Activated T-helper 1 cell treated with Interleukin-2 at 50 U/mL for 16 hours (primary cell): ENCODE measurements around the gene GUCY1A1.
"Not testable (repeated sequence)": the region's sequence is repeated elsewhere in the genome, so short reads cannot be mapped to it uniquely, and the experiment has no call there.

Source experiments
- DNase-seq: peaks from one replicate; pipeline ENCODE4 v3.0.0-alpha.2; 2020; ENCODE audit warnings: low read depth

Gene GUCY1A1, protein sequence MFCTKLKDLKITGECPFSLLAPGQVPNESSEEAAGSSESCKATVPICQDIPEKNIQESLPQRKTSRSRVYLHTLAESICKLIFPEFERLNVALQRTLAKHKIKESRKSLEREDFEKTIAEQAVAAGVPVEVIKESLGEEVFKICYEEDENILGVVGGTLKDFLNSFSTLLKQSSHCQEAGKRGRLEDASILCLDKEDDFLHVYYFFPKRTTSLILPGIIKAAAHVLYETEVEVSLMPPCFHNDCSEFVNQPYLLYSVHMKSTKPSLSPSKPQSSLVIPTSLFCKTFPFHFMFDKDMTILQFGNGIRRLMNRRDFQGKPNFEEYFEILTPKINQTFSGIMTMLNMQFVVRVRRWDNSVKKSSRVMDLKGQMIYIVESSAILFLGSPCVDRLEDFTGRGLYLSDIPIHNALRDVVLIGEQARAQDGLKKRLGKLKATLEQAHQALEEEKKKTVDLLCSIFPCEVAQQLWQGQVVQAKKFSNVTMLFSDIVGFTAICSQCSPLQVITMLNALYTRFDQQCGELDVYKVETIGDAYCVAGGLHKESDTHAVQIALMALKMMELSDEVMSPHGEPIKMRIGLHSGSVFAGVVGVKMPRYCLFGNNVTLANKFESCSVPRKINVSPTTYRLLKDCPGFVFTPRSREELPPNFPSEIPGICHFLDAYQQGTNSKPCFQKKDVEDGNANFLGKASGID

GRCh38 chr4:155666344-155667221 lies at the start of gene GUCY1A1:
TSS of gene GUCY1A1 (plus strand) at chr4:155666848. CDS start at chr4:155696868, 30,020 bp downstream.
- DNase-seq, result no peak

DNA sequence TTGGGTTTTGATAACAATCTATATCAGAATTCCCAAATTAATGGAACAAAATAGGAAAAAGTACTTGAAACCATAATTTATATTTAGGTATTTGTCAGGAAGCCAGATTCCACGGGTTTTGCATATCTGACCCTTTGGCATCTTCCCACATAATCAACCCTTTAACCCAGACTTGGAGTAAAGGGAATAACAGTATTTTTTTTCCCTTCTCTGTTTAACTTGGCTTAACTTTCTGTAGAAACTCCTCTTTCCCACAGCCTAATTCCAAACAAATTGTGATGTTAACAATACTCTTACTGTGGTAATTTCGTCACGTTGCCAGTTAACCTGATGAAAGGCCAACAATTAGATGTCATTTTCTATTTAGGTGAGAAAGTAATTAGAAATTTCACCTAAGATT lies 49.4 kb upstream of the GUCY1A1 start:
- no peak for DNase-seq

DNA sequence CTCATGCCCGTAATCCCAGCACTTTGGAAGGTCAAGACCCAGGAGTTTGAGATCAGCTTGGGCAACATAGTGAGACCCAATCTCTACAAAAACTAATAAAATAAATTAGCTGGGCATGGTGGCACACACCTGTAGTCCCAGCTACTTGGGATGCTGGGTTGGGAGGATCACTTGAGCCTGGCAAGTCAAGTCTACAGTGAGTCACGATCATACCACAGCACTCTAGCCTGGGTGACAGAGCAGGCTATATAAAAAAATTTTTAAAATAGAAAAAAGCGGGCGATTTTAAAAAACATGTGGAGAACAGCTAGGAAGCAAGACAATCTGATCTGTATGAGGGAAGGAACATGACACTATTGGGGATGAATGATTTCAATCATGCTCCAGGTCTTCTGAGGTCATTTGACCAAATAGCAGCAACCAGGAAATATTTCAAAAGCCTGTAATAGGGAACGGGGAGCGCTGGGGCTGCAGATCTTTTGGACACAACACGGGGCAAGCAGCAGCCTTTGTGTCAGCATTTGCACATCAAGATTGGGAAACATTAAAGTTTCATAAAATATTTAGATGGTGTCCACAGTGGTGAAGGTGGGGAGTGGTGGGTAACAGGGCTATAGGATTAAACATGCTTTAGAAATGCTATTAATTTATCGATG lies 48.3 kb upstream of the GUCY1A1 start:
- DNase-seq, result no peak

GRCh38 chr4:155620637-155621036 lies 46.0 kb upstream of the GUCY1A1 start:
- DNase-seq, result no peak

- DNase-seq, result no peak
Measured at GRCh38 chr4:155624478-155624877, 42.2 kb upstream of the GUCY1A1 start.

DNA sequence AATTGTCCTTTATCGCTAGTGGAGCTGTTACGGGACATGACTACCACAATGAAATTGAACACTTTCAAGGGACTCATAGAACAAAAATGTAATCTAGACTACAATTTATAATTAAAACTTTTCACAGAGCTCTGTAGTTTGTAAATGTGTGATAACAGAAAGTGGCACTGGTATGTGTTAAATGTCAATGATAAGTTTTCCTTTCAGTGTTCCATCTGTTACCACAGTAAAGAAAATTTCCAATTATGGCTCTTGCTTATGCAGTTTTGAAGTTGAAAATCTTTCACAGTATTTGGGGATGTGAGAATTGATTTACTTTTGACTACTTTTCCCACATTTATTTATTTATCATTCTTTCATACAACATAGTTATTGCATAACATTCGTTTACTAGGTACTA lies 40.1 kb upstream of the GUCY1A1 start:
- no peak for DNase-seq

DNA sequence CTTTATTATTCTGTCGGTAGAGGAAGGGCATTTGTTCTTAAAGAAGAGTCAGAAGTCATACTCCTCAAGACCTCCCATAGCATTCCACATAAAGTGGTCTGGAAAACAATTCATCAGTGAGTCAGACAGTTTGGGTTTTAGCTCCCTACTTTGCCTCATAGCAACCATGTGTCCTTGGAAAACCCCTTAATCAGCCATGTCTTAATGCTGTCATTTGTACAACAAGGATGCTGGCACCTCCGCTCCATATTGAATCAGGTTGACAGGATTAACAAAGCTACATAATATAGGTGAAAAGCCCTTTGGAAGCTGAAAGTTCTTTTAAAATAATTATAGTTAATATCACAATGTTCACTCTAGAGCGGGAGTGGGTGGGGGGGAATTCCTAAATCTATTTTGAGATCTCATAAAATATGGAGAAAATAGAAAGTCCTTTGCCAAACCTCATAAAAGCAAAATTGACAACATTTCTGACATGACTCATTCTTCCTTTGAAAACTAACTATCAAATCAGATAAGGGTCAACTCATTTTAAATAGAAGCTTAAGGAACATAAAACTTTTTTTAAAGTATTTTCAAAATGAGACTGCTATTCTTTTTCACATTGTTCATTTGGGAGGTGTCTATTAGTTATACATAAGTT lies 37.3 kb upstream of the GUCY1A1 start:
- DNase-seq, result no peak

DNA sequence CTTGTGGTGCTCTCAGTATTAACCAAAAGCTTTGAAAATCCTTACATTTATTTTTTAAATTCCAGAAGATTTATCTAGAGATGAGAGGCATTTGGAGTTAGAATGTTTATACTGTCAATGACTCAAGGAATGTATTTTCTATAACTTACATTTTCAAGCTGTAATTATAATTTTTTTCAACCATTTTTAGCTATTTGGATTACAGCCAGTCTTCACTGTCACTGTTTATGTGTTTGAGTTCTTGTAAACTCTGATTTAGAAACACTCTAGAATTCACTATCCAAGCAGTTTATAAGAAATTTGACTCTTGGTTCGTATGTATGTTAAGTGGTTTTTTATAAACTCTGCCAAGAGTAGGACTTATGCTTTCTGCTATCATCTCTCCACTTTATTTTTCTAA lies 36.7 kb upstream of the GUCY1A1 start:
- no peak for DNase-seq

- no peak for DNase-seq
Measured at GRCh38 chr4:155632310-155632840, 34.3 kb upstream of the GUCY1A1 start.

GRCh38 chr4:155638195-155638965 lies 28.3 kb upstream of the GUCY1A1 start:
- no peak for DNase-seq

- no peak for DNase-seq
Measured at GRCh38 chr4:155639704-155640523, 26.7 kb upstream of the GUCY1A1 start.

DNA sequence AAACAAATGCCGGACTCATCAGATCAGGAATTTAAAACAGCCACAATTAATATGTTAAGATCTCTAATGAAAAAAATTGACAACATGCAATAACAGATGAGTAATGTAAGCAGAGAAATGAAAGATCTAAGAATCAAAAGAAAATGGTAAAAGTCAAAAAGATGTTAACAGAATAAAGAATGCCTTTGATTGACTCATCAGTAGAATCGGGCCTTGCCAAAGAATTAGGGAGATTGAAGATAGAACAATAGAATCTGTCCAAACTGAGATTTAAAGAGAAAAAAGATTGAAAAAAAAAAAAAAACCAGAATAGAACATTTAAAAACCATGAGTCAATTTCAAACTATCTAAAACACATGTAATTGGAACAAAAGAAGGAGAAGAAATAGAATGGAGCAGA lies 25.9 kb upstream of the GUCY1A1 start:
- DNase-seq, result no peak

DNA sequence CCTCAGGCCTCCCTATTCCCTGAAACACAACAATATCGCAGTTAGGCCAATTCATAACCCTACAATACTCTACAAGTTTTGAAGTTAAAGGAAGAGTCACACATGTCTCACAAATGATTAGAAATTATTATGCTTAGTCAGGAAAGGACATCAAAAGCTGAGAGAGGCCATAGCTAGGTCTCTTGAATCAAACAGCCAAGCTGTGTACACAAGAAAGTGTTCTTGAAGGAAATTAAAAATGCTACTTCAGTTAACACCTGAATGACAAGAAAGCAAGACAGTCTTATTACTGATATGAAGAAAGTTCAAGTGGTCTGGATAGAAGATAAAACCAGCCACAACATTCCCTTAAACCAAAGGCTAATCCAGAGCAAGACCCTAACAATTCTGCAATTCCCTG lies 23.6 kb upstream of the GUCY1A1 start:
- DNase-seq, result no peak

DNA sequence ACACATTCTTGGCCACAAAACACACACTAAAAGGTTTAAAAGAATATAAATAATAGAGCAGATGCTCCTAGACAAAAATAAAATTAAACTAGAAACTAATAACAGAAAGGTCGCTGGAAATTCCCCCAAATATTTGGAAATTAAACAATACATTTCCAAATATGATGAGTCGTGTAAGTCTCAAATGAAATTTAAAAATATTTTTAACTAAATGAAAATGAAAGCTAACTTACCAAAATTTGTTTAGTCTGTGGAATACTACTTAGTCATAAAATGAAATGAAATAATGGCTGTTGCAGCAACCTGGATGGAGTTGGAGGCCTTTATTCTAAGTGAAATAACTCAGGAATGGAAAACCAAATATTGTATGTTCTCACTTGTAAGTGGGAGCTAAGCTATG lies 20.6 kb upstream of the GUCY1A1 start:
- no peak for DNase-seq

GRCh38 chr4:155650785-155651184 lies 15.9 kb upstream of the GUCY1A1 start:
- DNase-seq, result not testable (repeated sequence)

DNA sequence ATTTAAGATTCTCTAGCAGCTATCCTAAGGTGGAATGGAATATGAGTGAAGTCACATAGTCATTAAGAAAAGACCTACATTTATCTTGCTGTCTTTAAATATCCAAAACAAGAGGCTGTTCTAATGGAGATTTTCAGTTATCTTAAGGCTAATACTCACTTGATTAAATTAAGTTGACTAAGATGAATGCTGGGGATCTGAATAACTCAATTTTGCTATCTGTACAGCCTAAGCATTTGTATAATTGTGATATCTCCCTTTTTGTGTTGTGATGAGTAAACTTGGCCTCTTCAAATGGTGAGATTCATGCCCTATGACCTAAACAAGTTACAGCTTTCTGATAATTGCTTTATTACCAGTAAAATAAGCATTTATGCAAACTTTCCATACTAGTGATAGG lies 13.6 kb upstream of the GUCY1A1 start:
- DNase-seq, result no peak

DNA sequence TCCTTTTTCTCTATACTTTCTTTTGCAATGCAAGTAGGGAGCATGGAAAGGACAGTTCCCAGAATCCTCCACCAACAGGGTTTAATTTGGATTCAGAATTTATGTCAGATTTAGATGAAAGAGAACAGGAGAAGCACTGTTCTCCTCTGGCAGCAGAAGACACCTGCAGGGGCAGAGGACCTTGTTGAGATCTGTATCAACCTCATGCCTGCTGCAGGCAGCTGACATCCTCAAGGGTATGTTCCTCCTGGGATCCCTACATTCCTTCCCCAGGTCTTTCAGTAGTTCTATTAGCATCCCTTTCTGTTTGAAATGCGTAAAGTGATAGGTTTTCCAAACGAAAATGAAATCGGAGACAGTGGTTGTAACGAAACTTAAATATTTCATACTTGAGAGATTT lies 10.6 kb upstream of the GUCY1A1 start:
- no peak for DNase-seq

DNA sequence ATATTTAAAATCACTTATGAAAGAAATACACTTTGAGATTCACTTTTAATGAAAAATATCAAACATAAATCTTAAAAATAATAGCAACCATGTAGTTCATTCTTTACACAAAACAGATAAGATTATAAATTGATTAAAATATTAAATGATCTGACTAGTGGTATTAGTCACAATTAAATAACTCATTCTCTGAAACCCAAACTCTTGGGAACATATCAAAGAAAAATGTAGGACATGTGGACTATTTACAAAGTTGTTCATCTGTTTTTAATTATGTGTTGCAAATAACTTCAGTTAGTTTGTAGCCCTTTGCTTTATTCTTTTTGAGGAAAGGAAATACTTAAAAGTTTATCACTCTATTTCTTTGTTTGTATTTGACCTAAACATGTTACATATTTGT lies 9.5 kb upstream of the GUCY1A1 start:
- no peak for DNase-seq

GRCh38 chr4:155657985-155658680 lies 8.5 kb upstream of the GUCY1A1 start:
- no peak for DNase-seq
